Panc1 (cell line): Measurements from ENCODE around the gene TPGS1. TPM values are rescaled to one million over a fixed set of nuclear protein-coding genes. Genes with fewer than 3 reads are reported as not detected.

Source experiments
- ATAC-seq: fragments of 200-7000 bp; cut with Tn5 transposase; 2 replicates; pipeline ENCODE4 v1.9.1; 2020; ENCODE audit warnings: mild to moderate bottlenecking, moderate library complexity
- BruUV-seq: library from RNA; stranded (reverse); fragments of 400-500 nt; replicated peaks from 2 replicates; lab custom pipeline; 2021; lab: Mats Ljungman, UMichigan
- CTCF ChIA-PET: fragments of 300-600 bp; sonication (Branson Sonifier 250); formaldehyde crosslinking; loops from one replicate; lab custom pipeline; 2022; ENCODE audit warnings: antibody characterized with exemption; lab: Charles Lee
- POLR2A ChIA-PET: fragments of 300-600 bp; sonication (Branson Sonifier 250); formaldehyde crosslinking; loops from one replicate; lab custom pipeline; 2022; ENCODE audit warnings: antibody characterized with exemption; lab: Charles Lee
- DNase-seq: peaks from one replicate; pipeline ENCODE4 v3.0.0-alpha.2; 2010; ENCODE audit warnings: low read depth, low spot score
- H3K27ac ChIP-seq: 2 replicates; pipeline ENCODE4 v1.5.1; 2011; ENCODE audit warnings: mild to moderate bottlenecking, low read length, inconsistent platforms
- H3K27me3 ChIP-seq: fragments of 200-500 bp; sonication (Bioruptor generic); 2 replicates; pipeline ENCODE4 v1.6.0; 2014; ENCODE audit warnings: low read length, inconsistent platforms; ENCODE audit not compliant: control insufficient read depth, insufficient read depth
- H3K36me3 ChIP-seq: fragments of 200-500 bp; sonication (Bioruptor generic); 2 replicates; pipeline ENCODE4 v1.5.1; 2014; ENCODE audit warnings: inconsistent platforms, mild to moderate bottlenecking, low read length, moderate library complexity; ENCODE audit not compliant: control insufficient read depth, insufficient read depth
- H3K4me1 ChIP-seq: 2 replicates; pipeline ENCODE4 v1.5.1; 2011; ENCODE audit warnings: inconsistent platforms, mild to moderate bottlenecking, low read length, moderate library complexity; ENCODE audit not compliant: control insufficient read depth, insufficient read depth
- H3K4me3 ChIP-seq, 2 experiments: 2 replicates each; pipeline ENCODE4 v1.5.1; 2011 to 2012; ENCODE audit warnings: low read depth in 2 of 2, low read length in 2 of 2, mild to moderate bottlenecking in 2 of 2, inconsistent platforms in 1 of 2, moderate library complexity in 1 of 2
- H3K9me3 ChIP-seq: fragments of 200-500 bp; sonication (Bioruptor generic); 2 replicates; pipeline ENCODE4 v1.5.1; 2014; ENCODE audit warnings: low read depth, mild to moderate bottlenecking, inconsistent platforms, low read length, moderate library complexity; ENCODE audit not compliant: control insufficient read depth, insufficient read depth
- POLR2AphosphoS5 ChIP-seq: IDR thresholded peaks from 2 replicates; pipeline ENCODE4 v1.6.1; 2012; ENCODE audit warnings: mild to moderate bottlenecking, low read depth, low read length, moderate library complexity
- SIN3A ChIP-seq: IDR thresholded peaks from 2 replicates; pipeline ENCODE4 v1.6.1; 2012; ENCODE audit warnings: low read depth, mild to moderate bottlenecking, low read length, moderate library complexity, borderline replicate concordance; ENCODE audit not compliant: insufficient read depth
- TCF7L2 ChIP-seq: IDR thresholded peaks from 2 replicates; pipeline ENCODE4 v1.6.1; 2011; ENCODE audit warnings: mild to moderate bottlenecking, low read depth, low read length, inconsistent platforms
- in situ Hi-C: cut with HindIII; loops from 2 replicates; pipeline ENCODE4 v1.10.0; 2016; ENCODE audit warnings: low sequenced_read_pairs, low pct_unique_long_range_greater_than_20kb
- intact Hi-C: fragments of 100-400 bp; cut with micrococcal nuclease; formaldehyde crosslinking; loops from one replicate; pipeline ENCODE4 v1.10.0; 2022; ENCODE audit not compliant: unreplicated experiment
- total RNA-seq: library from RNA; stranded (reverse); gene quantifications from one replicate; pipeline ENCODE4 v1.2.1, GENCODE V29; 2021; ENCODE audit not compliant: unreplicated experiment
- TF ChIP-seq, protein P1 (sequence below), 2 experiments: IDR thresholded peaks; 2 replicates each; pipeline ENCODE4 v1.6.1; 2011 to 2012; ENCODE audit warnings: low read depth in 2 of 2, control low read depth in 1 of 2, low read length in 1 of 2, mild to moderate bottlenecking in 1 of 2, moderate library complexity in 1 of 2; ENCODE audit not compliant: insufficient read depth in 1 of 2
- TF ChIP-seq, protein P2 (sequence below): fragments of 450-650 bp; IDR thresholded peaks from 2 replicates; pipeline ENCODE4 v1.5.1; 2017; ENCODE audit warnings: mild to moderate bottlenecking

Gene TPGS1
- total RNA-seq, 1 experiment from 2014 or later: 17.6 TPM

DNA sequence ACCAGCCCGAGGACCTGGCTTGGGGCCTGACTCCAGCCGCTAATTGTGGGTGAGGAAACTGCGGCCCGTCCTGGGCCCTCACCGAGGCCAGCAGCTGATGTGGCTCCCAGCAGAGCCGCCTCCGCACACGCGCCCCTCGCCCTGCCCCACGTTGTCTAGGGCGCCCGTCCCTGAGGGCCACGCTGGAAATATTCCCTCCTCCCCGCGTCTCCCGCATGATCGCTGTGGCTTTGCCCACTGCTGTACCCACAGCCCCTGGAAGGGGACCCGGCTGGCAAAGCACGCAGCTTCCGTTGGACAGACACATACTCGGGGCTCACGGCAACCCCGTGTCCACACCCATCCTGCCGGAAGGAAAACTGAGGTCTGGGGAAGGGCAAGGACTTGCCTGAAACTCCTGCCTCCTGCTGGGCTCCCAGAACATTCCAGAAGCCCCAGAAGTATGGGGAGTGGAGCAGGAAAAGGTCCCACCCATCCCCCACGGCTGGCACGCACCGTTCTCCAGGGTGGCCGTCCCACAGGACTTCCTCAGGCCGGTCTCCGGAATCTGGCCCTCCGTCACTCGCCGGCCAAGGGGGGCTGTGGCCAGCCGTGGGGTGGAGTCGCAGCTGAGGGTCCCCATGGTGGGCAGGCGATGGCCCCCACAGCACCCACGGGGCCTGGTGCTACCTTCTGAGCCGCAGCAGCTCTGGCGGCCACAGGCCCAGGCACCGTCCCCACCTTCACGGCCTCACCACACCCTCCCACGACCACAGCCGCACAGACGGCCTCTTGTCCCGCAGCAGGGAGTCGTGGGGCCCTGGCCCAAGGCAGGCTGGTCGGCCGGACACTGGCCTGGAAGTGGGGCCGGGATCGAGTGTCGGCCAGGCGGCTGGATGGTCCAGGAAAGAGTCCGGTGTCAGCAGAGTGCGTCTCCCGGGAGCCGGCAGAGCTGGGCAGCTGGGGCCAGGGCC lies 32.9 kb upstream of the TPGS1 start:
- H3K36me3 ChIP-seq: no peaks in the 10 kb centered on the region
- in situ Hi-C loops: no loop called here
- ATAC-seq (peak; percentile 50), DNase-seq (no peak)
- POLR2A ChIA-PET: no interaction called here
- no peaks in the 10 kb centered on the region for H3K4me1 ChIP-seq
- BruUV-seq: no TSS peak
- intact Hi-C loops: no loop called here
- H3K27me3 ChIP-seq: no peaks in the 10 kb centered on the region
- H3K27ac ChIP-seq: no peak overlapping the region
- CTCF ChIA-PET: interaction anchor here (0.5 kb wide), 1 partner anchor 58 kb away, joined by 3 read pairs; no protein-coding TSS in a partner anchor
- H3K9me3 ChIP-seq: no peaks in the 10 kb centered on the region
- TF ChIP-seq, protein P1, sequence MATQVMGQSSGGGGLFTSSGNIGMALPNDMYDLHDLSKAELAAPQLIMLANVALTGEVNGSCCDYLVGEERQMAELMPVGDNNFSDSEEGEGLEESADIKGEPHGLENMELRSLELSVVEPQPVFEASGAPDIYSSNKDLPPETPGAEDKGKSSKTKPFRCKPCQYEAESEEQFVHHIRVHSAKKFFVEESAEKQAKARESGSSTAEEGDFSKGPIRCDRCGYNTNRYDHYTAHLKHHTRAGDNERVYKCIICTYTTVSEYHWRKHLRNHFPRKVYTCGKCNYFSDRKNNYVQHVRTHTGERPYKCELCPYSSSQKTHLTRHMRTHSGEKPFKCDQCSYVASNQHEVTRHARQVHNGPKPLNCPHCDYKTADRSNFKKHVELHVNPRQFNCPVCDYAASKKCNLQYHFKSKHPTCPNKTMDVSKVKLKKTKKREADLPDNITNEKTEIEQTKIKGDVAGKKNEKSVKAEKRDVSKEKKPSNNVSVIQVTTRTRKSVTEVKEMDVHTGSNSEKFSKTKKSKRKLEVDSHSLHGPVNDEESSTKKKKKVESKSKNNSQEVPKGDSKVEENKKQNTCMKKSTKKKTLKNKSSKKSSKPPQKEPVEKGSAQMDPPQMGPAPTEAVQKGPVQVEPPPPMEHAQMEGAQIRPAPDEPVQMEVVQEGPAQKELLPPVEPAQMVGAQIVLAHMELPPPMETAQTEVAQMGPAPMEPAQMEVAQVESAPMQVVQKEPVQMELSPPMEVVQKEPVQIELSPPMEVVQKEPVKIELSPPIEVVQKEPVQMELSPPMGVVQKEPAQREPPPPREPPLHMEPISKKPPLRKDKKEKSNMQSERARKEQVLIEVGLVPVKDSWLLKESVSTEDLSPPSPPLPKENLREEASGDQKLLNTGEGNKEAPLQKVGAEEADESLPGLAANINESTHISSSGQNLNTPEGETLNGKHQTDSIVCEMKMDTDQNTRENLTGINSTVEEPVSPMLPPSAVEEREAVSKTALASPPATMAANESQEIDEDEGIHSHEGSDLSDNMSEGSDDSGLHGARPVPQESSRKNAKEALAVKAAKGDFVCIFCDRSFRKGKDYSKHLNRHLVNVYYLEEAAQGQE (IDR thresholded peaks at IDR 0.05; ENCODE audit: insufficient read depth in 1 of 2, low read depth in 2 of 2, low read length in 1 of 2): no peak
- TF ChIP-seq, protein P2, sequence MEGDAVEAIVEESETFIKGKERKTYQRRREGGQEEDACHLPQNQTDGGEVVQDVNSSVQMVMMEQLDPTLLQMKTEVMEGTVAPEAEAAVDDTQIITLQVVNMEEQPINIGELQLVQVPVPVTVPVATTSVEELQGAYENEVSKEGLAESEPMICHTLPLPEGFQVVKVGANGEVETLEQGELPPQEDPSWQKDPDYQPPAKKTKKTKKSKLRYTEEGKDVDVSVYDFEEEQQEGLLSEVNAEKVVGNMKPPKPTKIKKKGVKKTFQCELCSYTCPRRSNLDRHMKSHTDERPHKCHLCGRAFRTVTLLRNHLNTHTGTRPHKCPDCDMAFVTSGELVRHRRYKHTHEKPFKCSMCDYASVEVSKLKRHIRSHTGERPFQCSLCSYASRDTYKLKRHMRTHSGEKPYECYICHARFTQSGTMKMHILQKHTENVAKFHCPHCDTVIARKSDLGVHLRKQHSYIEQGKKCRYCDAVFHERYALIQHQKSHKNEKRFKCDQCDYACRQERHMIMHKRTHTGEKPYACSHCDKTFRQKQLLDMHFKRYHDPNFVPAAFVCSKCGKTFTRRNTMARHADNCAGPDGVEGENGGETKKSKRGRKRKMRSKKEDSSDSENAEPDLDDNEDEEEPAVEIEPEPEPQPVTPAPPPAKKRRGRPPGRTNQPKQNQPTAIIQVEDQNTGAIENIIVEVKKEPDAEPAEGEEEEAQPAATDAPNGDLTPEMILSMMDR: no peak
- TF ChIP-seq POLR2AphosphoS5 (no peak), SIN3A (no peak), TCF7L2 (no peak)
- no peak overlapping the region for H3K4me3 ChIP-seq

DNA sequence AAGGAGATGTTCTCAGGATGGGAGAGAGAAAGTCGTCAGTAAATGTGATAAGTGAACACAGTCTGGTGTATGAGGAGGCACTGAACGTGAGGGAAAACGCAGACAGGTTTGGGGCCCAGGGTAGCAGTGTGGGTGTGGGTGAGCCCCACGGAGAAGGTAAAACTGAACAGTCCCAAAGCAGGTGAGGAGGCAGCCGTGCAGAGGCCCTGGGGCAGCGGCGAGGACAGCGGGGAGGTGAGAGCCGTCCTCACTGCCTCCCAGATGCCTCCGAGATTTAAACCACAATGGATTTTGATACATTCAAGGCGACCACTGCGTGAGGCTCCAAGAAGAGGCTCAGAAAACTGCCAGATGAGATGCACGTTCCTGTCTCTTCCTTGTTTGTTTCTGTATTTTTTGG lies 31.9 kb upstream of the TPGS1 start:
- Histone ChIP-seq H3K27me3 (no peaks in the 10 kb centered on the region), H3K9me3 (no peaks in the 10 kb centered on the region), H3K4me3 (no peak overlapping the region), H3K4me1 (no peaks in the 10 kb centered on the region), H3K27ac (no peak overlapping the region), H3K36me3 (no peaks in the 10 kb centered on the region)
- ChIA-PET POLR2A (no interaction called here), CTCF (no interaction called here)
- no TSS peak for BruUV-seq
- TF ChIP-seq, protein P1 (IDR thresholded peaks at IDR 0.05; ENCODE audit: insufficient read depth in 1 of 2, low read depth in 2 of 2, low read length in 1 of 2): no peak
- TF ChIP-seq POLR2AphosphoS5 (no peak), SIN3A (no peak), TCF7L2 (no peak)
- TF ChIP-seq, protein P2: no peak
- in situ Hi-C loops: no loop called here
- intact Hi-C loops: no loop called here
- no peak for ATAC-seq
- no peak for DNase-seq
